ENCODE data around the gene BRD8.

DNA sequence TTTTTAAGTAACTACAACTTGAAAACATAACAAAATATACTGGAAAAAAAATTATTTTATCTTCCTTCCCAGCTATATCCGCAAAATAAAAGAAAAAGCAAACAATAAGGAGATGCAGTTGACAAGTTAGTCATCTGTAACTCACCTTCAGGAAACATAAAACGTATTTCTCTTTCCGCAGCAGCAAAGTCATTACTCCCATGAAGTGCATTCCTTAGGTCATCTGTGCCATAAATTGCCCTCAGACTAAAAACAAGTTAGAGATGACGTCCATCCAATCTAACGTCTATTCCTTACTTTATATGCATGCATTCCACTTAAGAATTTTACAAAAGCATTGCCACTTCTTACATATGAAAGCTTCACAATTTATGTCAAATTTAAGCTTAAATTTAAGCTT, 50.1 kb downstream of the BRD8 start:
- TF ChIP-seq, protein P1, sequence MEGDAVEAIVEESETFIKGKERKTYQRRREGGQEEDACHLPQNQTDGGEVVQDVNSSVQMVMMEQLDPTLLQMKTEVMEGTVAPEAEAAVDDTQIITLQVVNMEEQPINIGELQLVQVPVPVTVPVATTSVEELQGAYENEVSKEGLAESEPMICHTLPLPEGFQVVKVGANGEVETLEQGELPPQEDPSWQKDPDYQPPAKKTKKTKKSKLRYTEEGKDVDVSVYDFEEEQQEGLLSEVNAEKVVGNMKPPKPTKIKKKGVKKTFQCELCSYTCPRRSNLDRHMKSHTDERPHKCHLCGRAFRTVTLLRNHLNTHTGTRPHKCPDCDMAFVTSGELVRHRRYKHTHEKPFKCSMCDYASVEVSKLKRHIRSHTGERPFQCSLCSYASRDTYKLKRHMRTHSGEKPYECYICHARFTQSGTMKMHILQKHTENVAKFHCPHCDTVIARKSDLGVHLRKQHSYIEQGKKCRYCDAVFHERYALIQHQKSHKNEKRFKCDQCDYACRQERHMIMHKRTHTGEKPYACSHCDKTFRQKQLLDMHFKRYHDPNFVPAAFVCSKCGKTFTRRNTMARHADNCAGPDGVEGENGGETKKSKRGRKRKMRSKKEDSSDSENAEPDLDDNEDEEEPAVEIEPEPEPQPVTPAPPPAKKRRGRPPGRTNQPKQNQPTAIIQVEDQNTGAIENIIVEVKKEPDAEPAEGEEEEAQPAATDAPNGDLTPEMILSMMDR (IDR thresholded peaks at IDR 0.05; ENCODE audit: extremely low read depth in 1 of 2, insufficient read depth in 1 of 2, low read depth in 1 of 2, low read length in 2 of 2): no peak
- TF ChIP-seq EZH2 (IDR thresholded peaks at IDR 0.05; ENCODE audit: borderline replicate concordance, low read depth, low read length, severe bottlenecking): no peak
- no peak for TF ChIP-seq MYC (IDR thresholded peaks at IDR 0.05; ENCODE audit: low read depth, low read length)
- peak; percentile 18 for TF ChIP-seq POLR2AphosphoS5 (IDR thresholded peaks at IDR 0.05; ENCODE audit: insufficient read depth, low read depth, low read length)
- no peak for TF ChIP-seq POLR2A (IDR thresholded peaks at IDR 0.05; ENCODE audit: low read depth, low read length)
- TF ChIP-seq, protein P2, sequence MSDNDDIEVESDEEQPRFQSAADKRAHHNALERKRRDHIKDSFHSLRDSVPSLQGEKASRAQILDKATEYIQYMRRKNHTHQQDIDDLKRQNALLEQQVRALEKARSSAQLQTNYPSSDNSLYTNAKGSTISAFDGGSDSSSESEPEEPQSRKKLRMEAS (IDR thresholded peaks at IDR 0.05; ENCODE audit: insufficient read depth, insufficient read length): no peak
- TF ChIP-seq JUN (IDR thresholded peaks at IDR 0.05; ENCODE audit: borderline replicate concordance, insufficient read depth, insufficient read length, low read depth): peak; percentile 60

Data from endothelial cell of umbilical vein (primary cell).